ENCODE results near the gene TTBK1.
A peak's percentile ranks its signal among the peaks of the same experiment; 100 is the strongest.

TTBK1 gene

DNA sequence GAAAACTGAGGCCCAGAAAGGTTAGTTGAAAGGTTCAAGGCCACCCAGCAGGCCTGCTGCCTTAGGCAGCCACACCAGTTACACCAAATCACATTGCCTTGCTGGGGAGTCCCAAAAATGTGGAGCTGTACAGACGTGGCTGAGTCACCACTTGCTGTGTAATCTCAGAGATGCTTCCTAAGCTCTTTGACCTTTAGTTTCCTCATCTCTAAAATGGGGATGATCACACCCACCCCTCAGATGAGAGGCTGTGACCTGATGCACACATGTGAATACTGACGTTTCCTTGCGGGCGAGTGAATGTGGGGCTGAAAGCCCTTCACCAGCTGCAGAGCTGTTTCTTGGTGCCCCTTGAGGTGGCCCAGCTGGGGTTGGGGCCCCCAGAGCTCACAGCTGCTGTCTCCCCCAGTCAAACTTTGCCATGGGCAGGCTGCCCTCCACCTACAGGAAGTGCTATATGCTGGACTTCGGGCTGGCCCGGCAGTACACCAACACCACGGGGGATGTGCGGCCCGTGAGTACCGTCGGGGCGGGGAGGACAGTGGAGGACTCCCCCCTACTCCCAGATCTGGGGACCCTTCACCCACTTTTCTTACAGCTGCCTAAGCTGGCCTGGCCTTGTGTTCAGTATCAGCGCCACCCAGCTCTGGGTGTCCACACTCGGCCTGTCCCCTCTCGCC, 11.0 kb downstream of the TTBK1 start:
- DNase-seq (ENCODE audit: insufficient read length, low spot score) (no peak), FAIRE-seq (no peak)

DNA sequence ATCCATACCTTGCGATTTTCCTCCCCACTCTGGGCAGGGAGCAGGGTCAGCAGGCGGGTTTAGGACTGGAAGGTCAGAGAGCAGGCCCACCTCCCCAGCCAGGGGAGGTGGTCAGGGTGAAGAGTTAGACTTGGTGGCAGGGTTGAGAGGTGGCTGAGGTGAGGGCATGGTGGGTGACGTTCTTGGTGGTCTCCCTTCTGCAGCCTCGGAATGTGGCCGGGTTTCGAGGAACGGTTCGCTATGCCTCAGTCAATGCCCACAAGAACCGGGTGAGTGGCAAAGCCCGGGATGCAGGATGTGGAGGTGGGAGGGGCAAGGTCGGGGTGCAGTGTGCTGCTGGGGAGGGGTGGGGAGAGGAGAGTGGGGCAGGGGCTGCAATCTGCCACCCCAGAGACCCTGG, 11.6 kb downstream of the TTBK1 start:
- FAIRE-seq: no peak
- no peak for DNase-seq (ENCODE audit: insufficient read length, low spot score)

DNA sequence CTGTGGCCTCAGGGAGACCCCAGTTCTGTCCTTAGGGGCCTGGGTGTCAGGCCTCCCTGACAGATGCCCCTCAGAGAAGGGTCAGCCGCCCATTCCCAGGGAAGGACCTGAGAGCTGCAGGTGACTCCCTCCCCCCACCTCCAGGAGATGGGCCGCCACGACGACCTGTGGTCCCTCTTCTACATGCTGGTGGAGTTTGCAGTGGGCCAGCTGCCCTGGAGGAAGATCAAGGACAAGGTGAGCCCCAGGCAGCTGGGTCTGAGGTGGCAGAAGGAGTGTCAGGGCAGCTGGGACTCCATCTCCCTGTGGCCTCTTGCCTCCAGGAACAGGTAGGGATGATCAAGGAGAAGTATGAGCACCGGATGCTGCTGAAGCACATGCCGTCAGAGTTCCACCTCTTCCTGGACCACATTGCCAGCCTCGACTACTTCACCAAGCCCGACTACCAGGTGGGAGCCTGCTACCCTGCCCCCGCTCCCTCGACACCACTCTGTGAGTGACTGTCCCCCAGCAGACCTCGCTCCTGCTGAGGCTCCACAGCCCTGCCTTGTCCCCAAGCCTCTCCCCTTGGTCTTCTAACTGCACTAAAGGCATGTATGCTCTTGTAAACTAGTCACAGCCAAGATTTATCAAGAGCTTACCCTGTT, 12.2 kb downstream of the TTBK1 start:
- DNase-seq (ENCODE audit: insufficient read length, low spot score) (no peak), FAIRE-seq (no peak)

DNA sequence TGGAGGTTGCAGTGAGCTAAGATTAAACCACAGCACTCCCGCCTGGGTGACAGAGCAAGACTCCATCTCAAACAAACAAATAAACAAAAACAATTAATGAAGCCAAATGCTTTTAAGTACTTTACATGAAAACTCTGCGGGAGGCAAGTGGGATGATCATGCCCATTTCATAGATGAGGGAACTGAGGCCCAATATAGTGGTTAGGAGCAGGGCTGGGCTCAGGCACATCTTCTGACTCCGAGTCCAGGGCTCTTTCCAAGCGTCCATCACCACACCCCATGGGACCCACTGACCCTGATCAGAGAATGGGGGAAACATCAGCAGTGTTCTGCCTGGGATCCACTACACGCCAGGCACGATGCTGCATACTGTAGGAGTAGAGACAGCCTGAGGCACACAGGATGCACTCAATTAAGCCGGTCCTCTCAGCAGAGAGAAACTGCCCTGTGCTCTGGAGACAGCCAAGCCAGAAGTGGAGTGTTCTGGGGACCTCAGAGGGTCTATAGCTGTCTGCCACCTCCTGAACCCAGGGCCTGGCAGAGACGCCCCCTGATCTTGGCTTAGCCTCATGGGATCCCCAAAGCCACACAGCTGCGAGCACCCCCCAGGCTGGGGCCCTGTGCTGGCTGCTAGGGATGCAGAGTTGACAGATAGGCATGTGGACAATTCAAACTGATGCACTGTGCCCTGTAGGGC, 13.5 kb downstream of the TTBK1 start:
- FAIRE-seq (no peak), DNase-seq (ENCODE audit: insufficient read length, low spot score) (no peak)

DNA sequence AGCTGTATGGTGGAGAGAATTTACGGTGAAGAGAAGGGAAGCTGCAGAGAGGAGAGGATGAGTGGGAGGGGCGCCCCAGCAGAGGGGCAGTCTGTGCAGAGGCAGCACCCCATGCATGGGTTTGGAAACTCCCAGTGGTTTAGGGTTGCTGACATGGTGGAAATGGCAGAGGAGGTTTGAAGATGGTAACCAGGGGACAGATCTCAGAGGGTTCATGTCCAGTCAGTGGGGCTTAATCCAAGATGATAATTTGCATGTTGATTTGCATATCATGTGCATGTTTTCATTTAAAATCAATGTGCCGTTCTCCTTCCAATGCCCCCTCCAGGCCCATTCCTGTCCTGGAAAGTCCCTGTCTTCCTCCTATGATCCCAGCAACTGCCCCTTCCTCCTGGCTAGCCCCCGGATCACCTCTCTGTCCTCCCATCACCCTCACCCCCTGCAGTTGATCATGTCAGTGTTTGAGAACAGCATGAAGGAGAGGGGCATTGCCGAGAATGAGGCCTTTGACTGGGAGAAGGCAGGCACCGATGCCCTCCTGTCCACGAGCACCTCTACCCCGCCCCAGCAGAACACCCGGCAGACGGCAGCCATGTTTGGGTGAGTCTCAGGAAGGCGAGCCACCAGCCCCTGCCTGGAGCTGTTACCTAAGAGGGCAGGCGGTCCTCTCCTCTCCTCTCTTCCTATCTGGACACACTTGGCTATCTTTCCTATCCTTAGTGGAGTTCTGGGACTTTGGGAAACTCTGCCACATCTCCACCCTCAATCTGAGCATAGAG, 14.3 kb downstream of the TTBK1 start:
- no peak for DNase-seq (ENCODE audit: insufficient read length, low spot score)
- no peak for FAIRE-seq

DNA sequence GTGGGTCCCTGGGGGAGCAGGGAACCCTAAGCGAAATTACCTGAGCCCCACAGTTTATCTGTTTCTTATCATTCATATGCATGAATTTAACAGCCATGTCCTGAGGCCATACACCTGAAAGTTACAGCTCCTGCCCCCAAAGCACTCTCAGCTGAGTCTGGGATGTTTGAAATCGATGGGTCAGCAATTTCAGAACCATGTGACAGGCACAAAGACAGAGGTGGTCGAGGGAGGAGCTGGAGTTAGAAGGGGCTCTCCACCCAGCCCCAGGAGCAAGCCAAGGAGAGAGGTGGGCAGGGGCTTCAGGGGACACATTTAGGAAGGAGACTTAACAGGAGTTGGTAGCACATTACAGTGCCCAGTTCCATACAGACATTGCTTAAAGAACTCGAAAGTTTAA, 14.9 kb downstream of the TTBK1 start:
- FAIRE-seq (no peak), DNase-seq (ENCODE audit: insufficient read length, low spot score) (no peak)

DNA sequence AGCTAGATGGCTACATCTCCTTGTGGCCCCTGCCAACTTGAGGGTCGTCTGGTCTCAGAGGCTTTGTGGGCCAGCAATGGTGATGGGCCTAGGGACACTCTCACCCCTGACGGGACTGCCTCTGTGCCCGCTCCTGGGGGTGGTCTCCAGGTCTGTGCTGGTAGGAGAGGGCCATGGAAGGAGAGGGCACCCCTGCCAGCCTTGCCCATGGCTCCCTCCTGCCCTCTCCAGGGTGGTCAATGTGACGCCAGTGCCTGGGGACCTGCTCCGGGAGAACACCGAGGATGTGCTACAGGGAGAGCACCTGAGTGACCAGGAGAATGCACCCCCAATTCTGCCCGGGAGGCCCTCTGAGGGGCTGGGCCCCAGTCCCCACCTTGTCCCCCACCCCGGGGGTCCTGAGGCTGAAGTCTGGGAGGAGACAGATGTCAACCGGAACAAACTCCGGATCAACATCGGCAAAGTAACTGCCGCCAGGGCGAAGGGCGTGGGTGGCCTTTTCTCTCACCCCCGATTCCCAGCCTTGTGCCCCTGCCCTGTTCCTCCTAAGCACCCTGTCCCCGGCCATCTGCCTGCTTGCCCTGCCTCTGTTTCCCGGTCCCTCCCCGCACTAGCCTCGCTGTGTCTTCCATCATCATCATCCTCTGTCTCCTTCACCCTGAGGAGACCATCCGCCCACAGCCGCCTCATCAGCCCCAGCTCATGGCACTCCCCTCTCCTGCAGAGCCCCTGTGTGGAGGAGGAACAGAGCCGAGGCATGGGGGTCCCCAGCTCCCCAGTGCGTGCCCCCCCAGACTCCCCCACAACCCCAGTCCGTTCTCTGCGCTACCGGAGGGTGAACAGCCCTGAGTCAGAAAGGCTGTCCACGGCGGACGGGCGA, 15.8 kb downstream of the TTBK1 start:
- FAIRE-seq: no peak
- DNase-seq (ENCODE audit: insufficient read length, low spot score): no peak

DNA sequence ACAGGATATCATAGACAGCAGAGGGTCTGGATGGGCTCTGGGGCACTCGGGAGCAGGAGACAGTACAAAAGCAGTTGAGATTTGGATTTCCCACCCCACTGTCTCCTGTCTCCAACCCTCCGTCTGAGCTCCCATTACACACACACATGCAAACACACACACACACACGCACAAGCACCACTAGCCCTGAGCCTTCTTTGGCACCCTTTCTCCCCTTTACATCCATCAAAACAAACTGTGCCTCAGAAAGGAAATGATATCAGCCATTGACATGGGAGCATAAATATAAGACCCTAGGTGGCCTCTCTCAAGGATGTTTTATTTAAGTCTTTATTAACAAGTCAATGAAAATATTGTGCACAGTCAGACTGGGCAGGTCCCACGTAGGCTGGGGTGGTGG, 17.5 kb downstream of the TTBK1 start:
- no peak for DNase-seq (ENCODE audit: insufficient read length, low spot score)
- FAIRE-seq: no peak

DNA sequence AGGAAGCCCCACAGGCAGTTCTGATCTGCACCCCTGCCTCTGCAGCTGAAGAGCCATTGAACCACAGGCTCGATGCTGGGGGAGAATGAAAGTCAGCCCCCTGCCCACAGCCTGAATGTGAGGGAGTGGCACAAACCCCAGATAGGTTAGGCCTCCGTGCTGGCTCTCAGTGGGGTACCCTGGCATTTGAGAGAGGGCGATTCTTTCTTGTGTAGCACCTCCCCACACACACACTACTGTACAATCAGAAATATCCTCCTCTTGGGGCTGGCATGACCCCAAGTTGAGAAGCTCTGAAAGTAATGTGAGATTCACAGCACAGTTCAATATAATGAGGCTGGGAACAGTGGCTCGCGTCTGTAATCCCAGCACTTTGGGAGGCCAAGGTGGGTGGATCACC, 17.9 kb downstream of the TTBK1 start:
- no peak for FAIRE-seq
- DNase-seq (ENCODE audit: insufficient read length, low spot score): no peak

DNA sequence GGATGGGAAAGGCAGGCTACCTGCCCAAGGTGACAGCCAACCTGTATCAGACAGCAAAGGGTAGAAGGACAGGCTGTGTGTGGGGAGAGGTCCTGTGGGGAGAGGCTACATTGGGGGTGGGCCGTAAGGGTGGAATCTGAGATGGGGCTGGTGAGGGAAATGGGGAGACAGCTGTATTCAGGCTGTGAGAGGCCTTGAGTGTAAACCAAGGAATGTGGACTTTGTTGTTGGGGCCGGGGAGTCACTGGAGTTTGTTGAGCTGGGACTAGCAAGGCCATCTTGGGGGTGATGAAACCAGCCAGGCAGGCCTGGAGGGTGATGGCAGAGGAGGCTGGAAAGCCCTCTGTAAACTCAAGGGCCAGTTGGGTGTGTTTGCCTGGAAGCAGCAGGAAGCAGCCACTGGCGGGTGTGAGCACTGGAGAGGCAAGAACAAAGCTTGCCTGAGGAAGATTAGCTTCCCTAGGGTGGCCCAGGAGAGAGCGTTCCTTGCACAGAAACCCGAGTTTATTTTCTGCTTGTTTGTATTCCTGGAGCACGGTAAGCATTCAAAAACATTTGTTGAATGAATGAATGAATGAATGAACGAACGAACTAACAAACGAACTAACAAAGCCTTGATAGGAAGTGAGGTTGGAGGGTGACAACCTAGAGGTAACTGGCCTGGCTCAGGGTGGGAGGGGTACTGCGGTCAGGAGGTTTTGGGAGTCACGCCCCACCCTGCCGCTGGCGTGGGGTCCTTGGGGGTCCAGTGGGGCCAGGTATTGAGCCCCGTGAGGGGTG, 18.9 kb downstream of the TTBK1 start:
- DNase-seq (ENCODE audit: insufficient read length, low spot score) (no peak), FAIRE-seq (no peak)

DNA sequence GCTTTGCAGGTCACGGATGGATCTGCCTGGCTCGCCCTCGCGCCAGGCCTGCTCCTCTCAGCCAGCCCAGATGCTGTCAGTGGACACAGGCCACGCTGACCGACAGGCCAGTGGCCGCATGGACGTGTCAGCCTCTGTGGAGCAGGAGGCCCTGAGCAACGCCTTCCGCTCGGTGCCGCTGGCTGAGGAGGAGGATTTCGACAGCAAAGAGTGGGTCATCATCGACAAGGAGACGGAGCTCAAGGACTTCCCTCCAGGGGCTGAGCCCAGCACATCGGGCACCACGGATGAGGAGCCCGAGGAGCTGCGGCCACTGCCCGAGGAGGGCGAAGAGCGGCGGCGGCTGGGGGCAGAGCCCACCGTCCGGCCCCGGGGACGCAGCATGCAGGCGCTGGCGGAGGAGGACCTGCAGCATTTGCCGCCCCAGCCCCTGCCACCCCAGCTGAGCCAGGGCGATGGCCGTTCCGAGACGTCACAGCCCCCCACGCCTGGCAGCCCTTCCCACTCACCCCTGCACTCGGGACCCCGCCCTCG, 19.6 kb downstream of the TTBK1 start:
- no peak for FAIRE-seq
- no peak for DNase-seq (ENCODE audit: insufficient read length, low spot score)

DNA sequence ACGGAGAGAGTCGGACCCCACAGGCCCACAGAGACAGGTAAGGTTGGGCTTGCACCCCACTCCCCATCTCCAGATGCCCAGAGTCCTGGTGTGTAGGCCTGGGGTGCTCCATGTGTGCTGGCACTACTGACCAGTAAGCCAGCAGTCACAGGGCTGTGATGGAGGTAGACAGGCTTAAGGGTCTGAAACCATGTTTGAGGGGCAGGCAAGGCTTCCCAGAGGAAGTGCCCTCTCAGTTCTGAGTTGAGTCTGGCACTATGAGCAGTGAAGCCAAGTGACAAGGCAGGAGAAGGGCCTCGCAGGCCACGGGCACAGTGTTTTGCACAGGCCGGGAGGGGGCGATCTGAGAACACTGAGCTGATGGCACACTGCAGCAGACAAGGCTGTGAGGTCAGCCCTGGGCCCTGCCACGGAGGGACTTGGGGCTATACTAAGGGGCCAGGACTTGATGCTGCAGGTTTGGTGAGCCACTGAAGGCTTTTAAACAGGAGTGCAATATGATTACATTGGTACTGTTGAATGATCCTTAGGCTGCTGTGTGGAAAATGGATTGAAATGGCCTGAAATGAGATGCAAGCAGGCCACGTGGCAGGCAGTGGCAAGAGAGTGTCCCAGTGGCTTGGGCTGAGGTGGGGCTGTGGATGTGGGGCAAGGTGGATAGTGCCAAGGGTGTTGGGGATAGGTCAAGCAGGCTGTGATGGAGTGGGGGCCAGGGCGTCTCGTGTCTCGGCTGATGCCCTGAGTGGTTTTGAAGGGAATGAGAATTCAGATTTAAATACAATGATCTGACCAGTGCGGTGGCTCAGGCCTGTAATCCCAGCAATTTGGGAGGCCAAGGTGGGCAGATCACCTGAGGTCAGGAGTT, 20.3 kb downstream of the TTBK1 start:
- DNase-seq (ENCODE audit: insufficient read length, low spot score) (peak; percentile 94), FAIRE-seq (peak; percentile 70)

DNA sequence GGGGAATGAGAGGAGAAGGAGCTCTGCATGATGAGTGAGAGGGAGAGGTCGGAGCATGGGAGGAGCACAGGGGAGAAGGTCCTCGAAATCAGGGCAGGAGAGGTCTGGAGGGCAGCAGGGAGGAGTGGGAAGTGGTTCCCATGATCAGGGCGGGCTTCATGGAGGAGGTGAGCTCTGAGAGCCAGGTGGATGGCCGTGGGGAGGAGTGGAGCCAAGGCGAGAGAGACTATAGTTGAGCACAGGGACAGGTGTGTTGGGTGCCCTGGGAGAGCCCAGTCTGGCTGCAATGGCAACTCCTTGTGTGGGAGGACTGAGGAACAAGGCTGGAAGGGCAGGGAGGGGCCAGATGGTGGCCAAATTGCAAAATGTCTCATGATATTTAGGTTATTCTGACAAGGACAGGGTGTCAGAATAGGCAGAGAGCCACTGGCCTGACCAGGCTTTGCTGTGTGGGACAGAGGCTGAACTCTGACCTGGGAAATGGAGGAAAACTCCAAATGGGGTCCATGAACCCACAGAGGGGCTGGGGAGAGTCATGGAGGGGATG, 21.4 kb downstream of the TTBK1 start:
- DNase-seq (ENCODE audit: insufficient read length, low spot score) (no peak), FAIRE-seq (no peak)

DNA sequence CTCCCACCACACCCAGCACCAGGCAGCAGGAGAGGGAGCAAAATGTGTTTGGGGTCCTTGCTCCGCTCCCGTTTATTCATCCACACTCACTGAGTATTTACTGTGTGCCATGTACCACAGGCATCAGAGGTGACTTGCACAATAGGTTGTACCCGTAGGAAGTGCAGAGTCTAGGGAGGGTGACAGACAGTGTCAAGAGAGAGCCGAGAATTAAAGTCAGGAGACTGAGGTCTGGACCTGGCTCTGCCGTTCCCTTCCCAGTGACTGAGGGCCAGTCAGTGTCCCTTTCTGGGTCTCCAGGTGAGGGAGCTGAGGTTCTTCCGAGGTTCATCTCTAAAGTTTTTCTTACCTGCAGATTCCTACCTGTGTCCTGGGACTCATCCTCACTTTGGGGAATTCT, 22.3 kb downstream of the TTBK1 start:
- DNase-seq (ENCODE audit: insufficient read length, low spot score) (no peak), FAIRE-seq (no peak)

DNA sequence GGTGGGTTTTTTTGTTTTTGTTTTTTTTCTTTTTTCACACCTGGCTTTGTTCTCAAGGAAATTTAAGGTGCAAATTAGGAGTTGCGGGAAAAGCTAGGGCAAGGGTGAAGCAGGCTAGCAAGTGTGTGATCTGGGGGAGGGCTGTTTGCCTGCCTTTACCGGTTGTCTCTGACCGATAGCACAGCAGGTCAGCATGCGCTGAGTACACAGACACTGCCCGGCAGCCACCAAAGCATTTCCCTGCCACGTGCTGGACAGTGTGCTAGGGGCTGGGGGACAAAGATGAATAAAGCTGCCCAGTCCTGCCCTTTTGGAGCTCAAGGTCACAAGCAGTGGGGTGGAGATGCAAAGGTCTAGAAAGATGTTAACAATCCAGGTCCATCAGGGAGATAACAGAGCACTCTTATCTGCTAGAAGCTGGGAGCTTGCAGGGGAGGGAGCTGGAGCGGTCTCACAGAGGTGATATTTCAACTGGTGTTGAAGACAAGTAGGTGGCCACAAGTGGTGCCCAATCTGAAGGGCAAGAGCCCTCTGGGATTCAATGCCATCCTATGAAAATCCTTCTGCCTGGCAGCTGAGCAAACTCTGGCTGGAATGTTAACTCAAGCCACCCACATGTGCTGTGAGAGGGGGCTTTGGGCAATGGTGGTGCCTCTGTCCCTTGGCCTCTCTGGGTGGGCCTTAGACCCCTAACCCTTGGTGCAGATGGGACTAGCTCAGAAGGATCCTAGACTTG, 24.5 kb downstream of the TTBK1 start:
- DNase-seq (ENCODE audit: insufficient read length, low spot score) (no peak), FAIRE-seq (no peak)

DNA sequence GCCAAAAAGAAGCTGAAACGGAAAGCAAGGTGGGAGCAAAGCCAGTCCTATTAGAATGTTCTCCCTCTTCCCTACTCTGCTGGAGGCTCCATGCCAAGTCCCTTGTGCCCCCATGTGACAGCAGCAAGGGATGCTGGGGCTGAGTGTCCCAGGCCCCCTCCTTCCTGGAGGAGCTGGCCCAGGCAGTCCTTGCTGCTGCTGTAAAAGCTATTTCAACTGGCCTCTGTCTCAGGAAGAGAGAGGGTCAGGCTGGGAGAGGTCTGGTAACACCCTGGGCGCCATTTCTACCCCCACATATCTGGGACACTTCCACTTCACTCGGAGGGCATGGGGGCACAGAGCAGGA, 25.0 kb downstream of the TTBK1 start:
- no peak for DNase-seq (ENCODE audit: insufficient read length, low spot score)
- FAIRE-seq: no peak

DNA sequence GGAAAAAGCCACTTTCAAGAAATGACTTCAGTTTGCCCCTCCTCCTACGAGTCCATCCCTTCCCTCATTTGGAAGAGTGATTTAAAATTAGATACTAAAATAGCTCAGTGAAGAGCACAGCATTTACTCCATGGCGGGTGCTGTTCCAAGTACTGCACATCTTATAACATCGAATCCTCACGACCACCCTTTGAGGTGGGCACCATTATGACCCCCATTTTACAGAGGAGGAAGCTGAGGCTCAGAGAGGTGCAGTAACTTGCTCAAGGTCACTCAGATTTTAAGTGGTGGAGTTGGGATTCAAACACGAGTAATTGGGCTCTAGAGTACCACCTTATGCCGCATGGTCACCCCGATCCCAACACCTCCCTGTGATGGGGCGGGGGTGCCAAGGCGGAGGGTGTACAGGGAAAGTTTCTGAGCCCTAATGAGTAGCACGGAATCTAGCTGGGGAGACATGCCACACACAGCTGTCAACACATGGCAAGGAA, 25.5 kb downstream of the TTBK1 start:
- DNase-seq (ENCODE audit: insufficient read length, low spot score) (no peak), FAIRE-seq (no peak)

Measured in GM19239 (cell line).